ENCODE data around the gene ITGA11.
"Not testable (repeated sequence)": the region's sequence is repeated elsewhere in the genome, so short reads cannot be mapped to it uniquely, and the experiment has no call there.

ITGA11 gene

GRCh38 chr15:68425428-68426060, 6.4 kb downstream of the ITGA11 start:
- Mint-ChIP-seq H3K9me3 (no peaks in the 10 kb centered on the region), H3K4me1 (ENCODE audit: low read depth) (no peaks in the 10 kb centered on the region), H3K27me3 (peaks cover 28% of the 10 kb centered on the region), H3K4me3 (no peak overlapping the region), H3K36me3 (ENCODE audit: low read depth) (no peaks in the 10 kb centered on the region), H3K27ac (no peak overlapping the region)
- DNase-seq = no peak

GRCh38 chr15:68424754-68425390, 7.1 kb downstream of the ITGA11 start:
- Mint-ChIP-seq H3K9me3 (no peaks in the 10 kb centered on the region), H3K36me3 (ENCODE audit: low read depth) (no peaks in the 10 kb centered on the region), H3K27ac (no peak overlapping the region), H3K4me1 (ENCODE audit: low read depth) (no peaks in the 10 kb centered on the region), H3K4me3 (no peak overlapping the region), H3K27me3 (peaks cover 21% of the 10 kb centered on the region)
- DNase-seq = no peak

- Mint-ChIP-seq H3K27ac (no peak overlapping the region), H3K36me3 (ENCODE audit: low read depth) (no peaks in the 10 kb centered on the region), H3K4me1 (ENCODE audit: low read depth) (no peaks in the 10 kb centered on the region), H3K4me3 (no peak overlapping the region), H3K27me3 (peaks cover 11% of the 10 kb centered on the region), H3K9me3 (no peaks in the 10 kb centered on the region)
- no peak for DNase-seq
Measured at GRCh38 chr15:68423359-68424296, 8.3 kb downstream of the ITGA11 start.

- H3K9me3 Mint-ChIP-seq; H3K36me3 Mint-ChIP-seq (ENCODE audit: low read depth); H3K4me3 Mint-ChIP-seq; H3K27ac Mint-ChIP-seq; H3K27me3 Mint-ChIP-seq; H3K4me1 Mint-ChIP-seq (ENCODE audit: low read depth); DNase-seq: not testable (repeated sequence)
Measured at GRCh38 chr15:68422403-68423145, 9.4 kb downstream of the ITGA11 start.

- H3K27ac Mint-ChIP-seq = no peak overlapping the region
- no peaks in the 10 kb centered on the region for H3K27me3 Mint-ChIP-seq
- H3K9me3 Mint-ChIP-seq = no peaks in the 10 kb centered on the region
- no peak for DNase-seq
- no peak overlapping the region for H3K4me3 Mint-ChIP-seq
- H3K36me3 Mint-ChIP-seq (ENCODE audit: low read depth) = no peaks in the 10 kb centered on the region
- no peaks in the 10 kb centered on the region for H3K4me1 Mint-ChIP-seq (ENCODE audit: low read depth)
Measured at GRCh38 chr15:68421798-68422402, 10.1 kb downstream of the ITGA11 start.

- no peak for DNase-seq
- H3K36me3 Mint-ChIP-seq (ENCODE audit: low read depth) = no peaks in the 10 kb centered on the region
- H3K27me3 Mint-ChIP-seq = no peaks in the 10 kb centered on the region
- no peaks in the 10 kb centered on the region for H3K9me3 Mint-ChIP-seq
- no peaks in the 10 kb centered on the region for H3K4me1 Mint-ChIP-seq (ENCODE audit: low read depth)
- no peak overlapping the region for H3K4me3 Mint-ChIP-seq
- no peak overlapping the region for H3K27ac Mint-ChIP-seq
Measured at GRCh38 chr15:68421115-68421551, 10.8 kb downstream of the ITGA11 start.

- no peaks in the 10 kb centered on the region for H3K9me3 Mint-ChIP-seq
- H3K27me3 Mint-ChIP-seq = no peaks in the 10 kb centered on the region
- no peak overlapping the region for H3K4me3 Mint-ChIP-seq
- no peak for DNase-seq
- no peaks in the 10 kb centered on the region for H3K36me3 Mint-ChIP-seq (ENCODE audit: low read depth)
- no peak overlapping the region for H3K27ac Mint-ChIP-seq
- no peaks in the 10 kb centered on the region for H3K4me1 Mint-ChIP-seq (ENCODE audit: low read depth)
Measured at GRCh38 chr15:68420186-68420684, 11.7 kb downstream of the ITGA11 start.

GRCh38 chr15:68419301-68420175, 12.4 kb downstream of the ITGA11 start:
- no peaks in the 10 kb centered on the region for H3K27me3 Mint-ChIP-seq
- H3K9me3 Mint-ChIP-seq = no peaks in the 10 kb centered on the region
- H3K27ac Mint-ChIP-seq = no peak overlapping the region
- H3K36me3 Mint-ChIP-seq (ENCODE audit: low read depth) = no peaks in the 10 kb centered on the region
- H3K4me3 Mint-ChIP-seq = no peak overlapping the region
- DNase-seq = no peak
- no peaks in the 10 kb centered on the region for H3K4me1 Mint-ChIP-seq (ENCODE audit: low read depth)

GRCh38 chr15:68418611-68419161, 13.3 kb downstream of the ITGA11 start:
- Mint-ChIP-seq H3K27ac (no peak overlapping the region), H3K4me1 (ENCODE audit: low read depth) (no peaks in the 10 kb centered on the region), H3K4me3 (no peak overlapping the region), H3K9me3 (no peaks in the 10 kb centered on the region), H3K27me3 (no peaks in the 10 kb centered on the region), H3K36me3 (ENCODE audit: low read depth) (no peaks in the 10 kb centered on the region)
- no peak for DNase-seq

GRCh38 chr15:68417897-68418296, 14.1 kb downstream of the ITGA11 start:
- no peak for DNase-seq
- H3K36me3 Mint-ChIP-seq (ENCODE audit: low read depth) = no peaks in the 10 kb centered on the region
- H3K4me3 Mint-ChIP-seq = no peak overlapping the region
- no peaks in the 10 kb centered on the region for H3K9me3 Mint-ChIP-seq
- no peaks in the 10 kb centered on the region for H3K27me3 Mint-ChIP-seq
- no peak overlapping the region for H3K27ac Mint-ChIP-seq
- no peaks in the 10 kb centered on the region for H3K4me1 Mint-ChIP-seq (ENCODE audit: low read depth)

GRCh38 chr15:68417051-68417450, 14.9 kb downstream of the ITGA11 start:
- H3K27me3 Mint-ChIP-seq = no peaks in the 10 kb centered on the region
- no peaks in the 10 kb centered on the region for H3K36me3 Mint-ChIP-seq (ENCODE audit: low read depth)
- no peak for DNase-seq

GRCh38 chr15:68416158-68416535, 15.8 kb downstream of the ITGA11 start:
- no peak overlapping the region for H3K27ac Mint-ChIP-seq
- no peak for DNase-seq
- no peaks in the 10 kb centered on the region for H3K4me1 Mint-ChIP-seq (ENCODE audit: low read depth)
- no peaks in the 10 kb centered on the region for H3K36me3 Mint-ChIP-seq (ENCODE audit: low read depth)
- H3K27me3 Mint-ChIP-seq = no peaks in the 10 kb centered on the region
- H3K9me3 Mint-ChIP-seq = no peaks in the 10 kb centered on the region
- H3K4me3 Mint-ChIP-seq = no peak overlapping the region

More at GRCh38 chr15:68417051-68417450, 14.9 kb downstream of the ITGA11 start:
- Mint-ChIP-seq H3K27ac (no peak overlapping the region), H3K4me1 (ENCODE audit: low read depth) (no peaks in the 10 kb centered on the region), H3K9me3 (no peaks in the 10 kb centered on the region), H3K4me3 (no peak overlapping the region)
